K562 (cell line): ENCODE results near the gene TP63. TPM values are rescaled to one million over a fixed set of nuclear protein-coding genes. Genes with fewer than 3 reads are reported as not detected.

ENCODE experiments used
- ATF7 ChIP-seq: fragments of 450-650 bp; IDR thresholded peaks from 2 replicates; pipeline ENCODE4 v1.7.1; 2014; ENCODE audit warnings: mild to moderate bottlenecking, moderate library complexity
- BRF1 ChIP-seq: IDR thresholded peaks from 3 replicates; pipeline ENCODE4 v1.6.1; 2011; ENCODE audit warnings: borderline replicate concordance, mild to moderate bottlenecking; ENCODE audit not compliant: insufficient read length; ENCODE audit errors: extremely low read depth
- CREB1 ChIP-seq, 2 experiments: sonication (generic) in 1 of 2; formaldehyde crosslinking in 1 of 2; IDR thresholded peaks; 2 replicates each; pipeline versions ENCODE4 v1.6.1 to v1.8.0; 2012 to 2022; ENCODE audit warnings: inconsistent platforms in 1 of 2, mild to moderate bottlenecking in 1 of 2, missing genetic modification reagents in 1 of 2, moderate library complexity in 1 of 2
- E2F8 ChIP-seq: fragments of 450-650 bp; IDR thresholded peaks from 2 replicates; pipeline ENCODE4 v1.7.1; 2018; ENCODE audit warnings: mild to moderate bottlenecking, low read depth; ENCODE audit not compliant: partially characterized antibody
- PHB ChIP-seq: fragments of 250-450 bp; sonication (Bioruptor Pico); IDR thresholded peaks from 2 replicates; pipeline ENCODE4 v1.5.0; 2021
- POLR2B ChIP-seq: fragments of 450-650 bp; IDR thresholded peaks from 2 replicates; pipeline ENCODE4 v1.6.1; 2018; ENCODE audit warnings: low read depth; ENCODE audit not compliant: partially characterized antibody
- PRMT5 ChIP-seq: sonication (generic); formaldehyde crosslinking; IDR thresholded peaks from 2 replicates; pipeline ENCODE4 v1.5.0; 2020; ENCODE audit warnings: missing genetic modification reagents
- RBM22 ChIP-seq: fragments of 200-400 bp; formaldehyde crosslinking; IDR thresholded peaks from 2 replicates; pipeline ENCODE4 v1.6.1; 2018; ENCODE audit warnings: low read length, low read depth; ENCODE audit not compliant: poor library complexity, severe bottlenecking
- RFX5 ChIP-seq: IDR thresholded peaks from 2 replicates; pipeline ENCODE4 v1.6.1; 2011; ENCODE audit warnings: low read depth, mild to moderate bottlenecking, improper control_type of control experiment, low read length
- SMC3 ChIP-seq: conservative IDR thresholded peaks from 2 replicates; pipeline ENCODE4 v1.6.1; 2011; ENCODE audit warnings: low read depth, low read length, improper control_type of control experiment; ENCODE audit not compliant: insufficient read depth
- polyA plus RNA-seq, 8 experiments: library from polyadenylated mRNA; depleted of rRNA in 4 of 8; stranded (reverse) in 5 of 8; unstranded in 3 of 8; fragments of >200 nt; fragmentation: Nextera tagmentation in 2 of 8; fragmentation: Illumina TruSeq in 1 of 8; extraction: Ambion mirVana in 2 of 8; extraction: Trizol in 1 of 8; gene quantifications; 2 replicates each; pipeline versions ENCODE4 v1.2.1 to v1.2.3, GENCODE V29; 2011 to 2014; ENCODE audit warnings: inconsistent platforms in 1 of 8, missing spikeins in 1 of 8
- total RNA-seq, 7 experiments: library from RNA; depleted of rRNA in 6 of 7; stranded (reverse); fragments of >200 nt in 6 of 7; fragmentation: Illumina TruSeq in 2 of 7; extraction: Trizol in 2 of 7; gene quantifications; 2 replicates each; pipeline versions ENCODE4 v1.2.1 to v1.2.3, GENCODE V29; 2011 to 2021; ENCODE audit warnings: low replicate concordance in 1 of 7
- TF ChIP-seq, protein P1 (sequence below): fragments of 250-450 bp; sonication (Bioruptor Pico); IDR thresholded peaks from 2 replicates; pipeline ENCODE4 v1.8.0; 2021; ENCODE audit warnings: borderline replicate concordance, mild to moderate bottlenecking, moderate library complexity; ENCODE audit not compliant: poor library complexity, severe bottlenecking

The TP63 gene
- total and polyA plus RNA-seq, 9 of the 15 experiments (the other 6 are each of a cell fraction or from before 2014, with no cell fraction given) = 0.32 to 1.4 (median 0.50) TPM

GRCh38 chr3:189630767-189631372 lies 319 bp upstream of the TP63 start (continued):
- no peak for TF ChIP-seq E2F8
- TF ChIP-seq, protein P1, sequence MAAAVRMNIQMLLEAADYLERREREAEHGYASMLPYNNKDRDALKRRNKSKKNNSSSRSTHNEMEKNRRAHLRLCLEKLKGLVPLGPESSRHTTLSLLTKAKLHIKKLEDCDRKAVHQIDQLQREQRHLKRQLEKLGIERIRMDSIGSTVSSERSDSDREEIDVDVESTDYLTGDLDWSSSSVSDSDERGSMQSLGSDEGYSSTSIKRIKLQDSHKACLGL (CRISPR knock-in tag) = no peak
- TF ChIP-seq BRF1 = no peak
- TF ChIP-seq ATF7 = no peak
- no peak for TF ChIP-seq SMC3
- TF ChIP-seq CREB1 (IDR thresholded peaks at IDR 0.05) = no peak
- TF ChIP-seq CREB1 (CRISPR knock-in tag; IDR thresholded peaks at IDR 0.05) = no peak
- TF ChIP-seq PHB = no peak
- TF ChIP-seq RBM22 = no peak
- TF ChIP-seq RFX5 = no peak
- no peak for TF ChIP-seq POLR2B
- no peak for TF ChIP-seq PRMT5 (CRISPR knock-in tag)
